Body of pancreas (tissue), 4 donors: ENCODE results near the gene TTI1. TPM values are rescaled to one million over a fixed set of nuclear protein-coding genes. Genes with fewer than 3 reads are reported as not detected.
"Not testable (repeated sequence)": the region's sequence is repeated elsewhere in the genome, so short reads cannot be mapped to it uniquely, and the experiment has no call there.

Experiments
- ATAC-seq: fragments of 150-250 bp; one replicate; pipeline ENCODE4 v1.9.1; 2016
- DNase-seq, 4 donors: peaks; one replicate each; pipeline ENCODE4 v3.0.0-alpha.2; 2019
- H3K27ac ChIP-seq, 4 donors: fragments of 200-600 bp; sonication (generic); 1 replicate in 3 of 4; 2 replicates in 1 of 4; pipeline versions ENCODE4 v1.5.1 to v1.6.1; 2016 to 2019; ENCODE audit warnings: mild to moderate bottlenecking in 1 of 4, mixed read lengths in 1 of 4, moderate library complexity in 1 of 4
- H3K27me3 ChIP-seq, 2 donors: fragments of 200-600 bp; sonication (generic); one replicate each; pipeline ENCODE4 v1.6.0; 2016; ENCODE audit warnings: mild to moderate bottlenecking in 1 of 2
- H3K36me3 ChIP-seq, 2 donors: fragments of 200-600 bp; sonication (generic); replicated peaks in 1 of 2; 2 replicates each; pipeline ENCODE4 v1.5.1; 2016; ENCODE audit warnings: low read depth in 2 of 2; ENCODE audit not compliant: insufficient read depth in 1 of 2
- H3K4me1 ChIP-seq: fragments of 200-600 bp; sonication (generic); one replicate; pipeline ENCODE4 v1.6.0; 2016
- H3K4me3 ChIP-seq, 2 donors: fragments of 200-600 bp; sonication (generic); 1 replicate in 1 of 2; 2 replicates in 1 of 2; pipeline ENCODE4 v1.5.1; 2016 to 2019
- H3K9me3 ChIP-seq, 3 donors: fragments of 200-600 bp; sonication (generic); 1 replicate in 2 of 3; 2 replicates in 1 of 3; pipeline ENCODE4 v1.5.1; 2016
- CTCF ChIP-seq, 7 experiments: fragments of 450-650 bp in 4 of 7; fragments of 200-600 bp in 3 of 7; sonication (generic) in 3 of 7; IDR thresholded peaks; one replicate each; pipeline ENCODE4 v1.5.1; 2016 to 2019; ENCODE audit warnings: antibody characterized with exemption in 7 of 7
- POLR2A ChIP-seq, 3 donors: fragments of 450-650 bp; IDR thresholded peaks; one replicate each; pipeline ENCODE4 v1.6.1; 2016; ENCODE audit warnings: antibody characterized with exemption in 3 of 3, mild to moderate bottlenecking in 2 of 3
- WGBS, 2 donors: methylation state at CpG; one replicate each; pipeline ENCODE4 v1.1.5; 2017; 5-methylcytosine and 5-hydroxymethylcytosine counted together
- intact Hi-C: fragments of 100-400 bp; cut with DNase I; formaldehyde crosslinking; loops from one replicate; pipeline ENCODE4 v1.15.1; 2023
- total RNA-seq, 2 donors: library from RNA; depleted of rRNA; stranded (reverse); fragments of >200 nt; gene quantifications; one replicate each; pipeline ENCODE4 v1.1.0, GENCODE V29; 2016

TTI1 gene
- total RNA-seq, 2 donors from 2014 or later = 12.2 to 14.0 TPM

- Histone ChIP-seq H3K4me3 (no peak overlapping the region), H3K27me3 (no peaks in the 10 kb centered on the region), H3K9me3 (peaks cover 0 to 5% (median 0%) of the 10 kb centered on the region in 3 donors), H3K27ac (no peak overlapping the region), H3K4me1 (no peaks in the 10 kb centered on the region), H3K36me3 (no peaks in the 10 kb centered on the region)
- intact Hi-C loops = no loop called here
- TF ChIP-seq CTCF (IDR thresholded peaks at IDR 0.05) (no peak), POLR2A (IDR thresholded peaks at IDR 0.05) (no peak)
- 93 to 97% methylated on average over 5 of the region's 5 CpGs for WGBS, 2 donors
- ATAC-seq (no peak), DNase-seq (no peak)
Observed at GRCh38 chr20:37971561-37972127, 61.6 kb downstream of the TTI1 start.

- no peaks in the 10 kb centered on the region for H3K4me1 ChIP-seq
- H3K27me3 ChIP-seq = no peaks in the 10 kb centered on the region
- no peak overlapping the region for H3K27ac ChIP-seq
- intact Hi-C loops = no loop called here
- ATAC-seq (no peak), DNase-seq (no peak)
- peaks cover 0 to 5% (median 0%) of the 10 kb centered on the region in 3 donors for H3K9me3 ChIP-seq
- H3K4me3 ChIP-seq = no peak overlapping the region
- no peaks in the 10 kb centered on the region for H3K36me3 ChIP-seq
- TF ChIP-seq CTCF (IDR thresholded peaks at IDR 0.05) (no peak), POLR2A (IDR thresholded peaks at IDR 0.05) (no peak)
Observed at GRCh38 chr20:37970856-37971245, 62.4 kb downstream of the TTI1 start.

GRCh38 chr20:37969949-37970855 lies 63.1 kb downstream of the TTI1 start:
- Histone ChIP-seq H3K9me3 (peaks cover 0 to 5% (median 0%) of the 10 kb centered on the region in 3 donors), H3K4me1 (no peaks in the 10 kb centered on the region), H3K27ac (no peak overlapping the region), H3K27me3 (no peaks in the 10 kb centered on the region), H3K36me3 (no peaks in the 10 kb centered on the region), H3K4me3 (no peak overlapping the region)
- DNase-seq (no peak), ATAC-seq (no peak)
- no peak for TF ChIP-seq POLR2A (IDR thresholded peaks at IDR 0.05)
- no peak for TF ChIP-seq CTCF (IDR thresholded peaks at IDR 0.05)
- intact Hi-C loops = no loop called here
- 78 to 82% methylated on average over 7 of the region's 7 CpGs for WGBS, 2 donors

GRCh38 chr20:37968841-37969401 lies 64.3 kb downstream of the TTI1 start:
- no peak for DNase-seq
- no peak overlapping the region for H3K27ac ChIP-seq
- H3K4me3 ChIP-seq = no peak overlapping the region
- TF ChIP-seq POLR2A (IDR thresholded peaks at IDR 0.05) (no peak), CTCF (IDR thresholded peaks at IDR 0.05) (no peak)
- ATAC-seq = no peak
- no peaks in the 10 kb centered on the region for H3K4me1 ChIP-seq
- H3K27me3 ChIP-seq = no peaks in the 10 kb centered on the region
- H3K9me3 ChIP-seq = peaks cover 0 to 5% (median 0%) of the 10 kb centered on the region in 3 donors
- intact Hi-C loops = no loop called here
- 75 to 89% methylated on average over 4 to 6 of the region's 6 CpGs for WGBS, 2 donors
- no peaks in the 10 kb centered on the region for H3K36me3 ChIP-seq

- WGBS, 2 donors = 81 to 90% methylated on average over 2 of the region's 2 CpGs
- H3K36me3 ChIP-seq, H3K4me3 ChIP-seq, H3K4me1 ChIP-seq, intact Hi-C loops, H3K27me3 ChIP-seq, DNase-seq, H3K27ac ChIP-seq, ATAC-seq, H3K9me3 ChIP-seq: not testable (repeated sequence)
Observed at GRCh38 chr20:37963483-37963882, 69.8 kb downstream of the TTI1 start.
